Measurements from ENCODE around the gene CADM4. TPM values are rescaled to one million over a fixed set of nuclear protein-coding genes. Genes with fewer than 3 reads are reported as not detected.
A peak's percentile ranks its signal among the peaks of the same experiment; 100 is the strongest.

CADM4 gene
- total and polyA plus RNA-seq, 9 of the 15 experiments (the other 6 are each of a cell fraction or from before 2014, with no cell fraction given), result 0.03 to 4.6 (median 1.3) TPM

DNA sequence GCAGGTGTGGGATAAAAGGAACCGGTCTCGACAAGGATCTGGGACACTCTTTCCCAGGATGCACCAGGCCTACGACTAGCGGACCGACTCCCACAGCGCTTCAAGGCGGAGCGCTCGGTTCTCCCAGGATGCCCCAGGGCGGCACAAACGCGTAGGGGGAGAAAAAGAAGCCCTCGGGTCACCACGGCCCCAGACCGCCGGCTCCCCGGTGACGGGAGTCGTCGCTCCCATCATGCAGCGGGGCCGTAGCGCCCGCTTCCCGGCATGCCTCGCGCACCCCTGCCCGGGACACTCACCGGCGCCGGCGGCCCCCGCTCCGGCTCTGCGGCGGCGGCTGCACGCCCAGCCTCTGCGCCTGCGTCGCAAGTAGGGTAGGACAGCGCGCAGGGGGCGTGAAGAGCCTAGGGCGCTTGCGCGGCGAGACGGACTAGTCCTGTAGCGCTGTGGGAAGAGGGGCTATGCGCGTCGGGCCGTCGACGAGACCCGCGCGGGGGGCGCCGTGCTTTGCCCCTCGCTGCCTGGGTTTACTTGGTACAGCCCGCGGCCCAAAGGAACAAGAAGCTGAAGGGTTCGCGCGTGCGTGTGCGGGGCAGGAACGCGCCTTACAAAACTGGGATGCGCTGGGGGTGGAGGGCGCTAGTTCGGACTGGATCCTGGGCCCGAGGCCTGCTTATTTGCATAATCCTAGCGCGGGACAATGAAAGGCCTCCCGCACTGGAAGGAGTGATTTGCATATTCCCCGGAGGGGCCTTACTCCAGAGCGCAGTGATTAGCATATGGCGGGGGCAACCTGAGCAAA lies 20.2 kb downstream of the CADM4 start, which contains the start of gene ZNF428 (continued):
- TF ChIP-seq, protein P1, sequence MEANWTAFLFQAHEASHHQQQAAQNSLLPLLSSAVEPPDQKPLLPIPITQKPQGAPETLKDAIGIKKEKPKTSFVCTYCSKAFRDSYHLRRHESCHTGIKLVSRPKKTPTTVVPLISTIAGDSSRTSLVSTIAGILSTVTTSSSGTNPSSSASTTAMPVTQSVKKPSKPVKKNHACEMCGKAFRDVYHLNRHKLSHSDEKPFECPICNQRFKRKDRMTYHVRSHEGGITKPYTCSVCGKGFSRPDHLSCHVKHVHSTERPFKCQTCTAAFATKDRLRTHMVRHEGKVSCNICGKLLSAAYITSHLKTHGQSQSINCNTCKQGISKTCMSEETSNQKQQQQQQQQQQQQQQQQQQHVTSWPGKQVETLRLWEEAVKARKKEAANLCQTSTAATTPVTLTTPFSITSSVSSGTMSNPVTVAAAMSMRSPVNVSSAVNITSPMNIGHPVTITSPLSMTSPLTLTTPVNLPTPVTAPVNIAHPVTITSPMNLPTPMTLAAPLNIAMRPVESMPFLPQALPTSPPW (CRISPR knock-in tag; IDR thresholded peaks at IDR 0.05), result peak; percentile 73
- TF ChIP-seq CSDE1 (IDR thresholded peaks at IDR 0.05) (no peak), ZNF239 (CRISPR knock-in tag; IDR thresholded peaks at IDR 0.05) (no peak), NCOR1 (IDR thresholded peaks at IDR 0.05) (0 out of 2 replicates have a peak, but pooled peaks have one; percentile 10), XRCC4 (IDR thresholded peaks at IDR 0.05; ENCODE audit: extremely low read depth, insufficient read depth, insufficient read length) (no peak), OTX1 (CRISPR knock-in tag; IDR thresholded peaks at IDR 0.05) (no peak), TBL1XR1 (IDR thresholded peaks at IDR 0.05; ENCODE audit: low read length in 2 of 2) (peak in 1 of 2 experiments; percentile 16; a peak in 1 of 4 replicates), HMGN3 (IDR thresholded peaks at IDR 0.05; ENCODE audit: borderline replicate concordance, extremely low read depth, insufficient read length, low read depth, low read length) (no peak), NCOA2 (IDR thresholded peaks at IDR 0.05; ENCODE audit: partially characterized antibody in 2 of 2) (no peak), CBX8 (IDR thresholded peaks at IDR 0.05; ENCODE audit: borderline replicate concordance, extremely low read depth, low read depth, low read length, poor library complexity, severe bottlenecking) (no peak), CREB1 (IDR thresholded peaks at IDR 0.05) (no peak), CREB1 (CRISPR knock-in tag; IDR thresholded peaks at IDR 0.05) (peak; percentile 80), SMAD3 (CRISPR knock-in tag; conservative IDR thresholded peaks at IDR 0.05) (peak; percentile 63; the same call in 1 of the 2 replicates), HDAC6 (IDR thresholded peaks at IDR 0.05; ENCODE audit: low read depth, low read length) (no peak), SAFB2 (IDR thresholded peaks at IDR 0.05; ENCODE audit: borderline replicate concordance, low read depth, low read length, severe bottlenecking) (no peak), POLR2G (IDR thresholded peaks at IDR 0.05; ENCODE audit: low read depth, low read length) (peak; percentile 98), GABPA (tag; conservative IDR thresholded peaks at IDR 0.05; ENCODE audit: low read depth) (no peak; the same call in 1 of the 2 replicates), NR2C2 (CRISPR knock-in tag; IDR thresholded peaks at IDR 0.05) (no peak), NR2C2 (tag; IDR thresholded peaks at IDR 0.05) (peak; percentile 59), NFE2 (IDR thresholded peaks at IDR 0.05; ENCODE audit: low read depth) (peak; percentile 54; the same call in 1 of the 2 replicates), GMEB1 (CRISPR knock-in tag; IDR thresholded peaks at IDR 0.05) (peak; percentile 53), FOXA1 (IDR thresholded peaks at IDR 0.05; ENCODE audit: borderline replicate concordance) (no peak)
- TF ChIP-seq, protein P2, sequence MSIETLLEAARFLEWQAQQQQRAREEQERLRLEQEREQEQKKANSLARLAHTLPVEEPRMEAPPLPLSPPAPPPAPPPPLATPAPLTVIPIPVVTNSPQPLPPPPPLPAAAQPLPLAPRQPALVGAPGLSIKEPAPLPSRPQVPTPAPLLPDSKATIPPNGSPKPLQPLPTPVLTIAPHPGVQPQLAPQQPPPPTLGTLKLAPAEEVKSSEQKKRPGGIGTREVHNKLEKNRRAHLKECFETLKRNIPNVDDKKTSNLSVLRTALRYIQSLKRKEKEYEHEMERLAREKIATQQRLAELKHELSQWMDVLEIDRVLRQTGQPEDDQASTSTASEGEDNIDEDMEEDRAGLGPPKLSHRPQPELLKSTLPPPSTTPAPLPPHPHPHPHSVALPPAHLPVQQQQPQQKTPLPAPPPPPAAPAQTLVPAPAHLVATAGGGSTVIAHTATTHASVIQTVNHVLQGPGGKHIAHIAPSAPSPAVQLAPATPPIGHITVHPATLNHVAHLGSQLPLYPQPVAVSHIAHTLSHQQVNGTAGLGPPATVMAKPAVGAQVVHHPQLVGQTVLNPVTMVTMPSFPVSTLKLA (conservative IDR thresholded peaks at IDR 0.05), result peak; percentile 28 to 69; a peak in 2 of 4 replicates
